ENCODE data around the gene MED10.

DNA sequence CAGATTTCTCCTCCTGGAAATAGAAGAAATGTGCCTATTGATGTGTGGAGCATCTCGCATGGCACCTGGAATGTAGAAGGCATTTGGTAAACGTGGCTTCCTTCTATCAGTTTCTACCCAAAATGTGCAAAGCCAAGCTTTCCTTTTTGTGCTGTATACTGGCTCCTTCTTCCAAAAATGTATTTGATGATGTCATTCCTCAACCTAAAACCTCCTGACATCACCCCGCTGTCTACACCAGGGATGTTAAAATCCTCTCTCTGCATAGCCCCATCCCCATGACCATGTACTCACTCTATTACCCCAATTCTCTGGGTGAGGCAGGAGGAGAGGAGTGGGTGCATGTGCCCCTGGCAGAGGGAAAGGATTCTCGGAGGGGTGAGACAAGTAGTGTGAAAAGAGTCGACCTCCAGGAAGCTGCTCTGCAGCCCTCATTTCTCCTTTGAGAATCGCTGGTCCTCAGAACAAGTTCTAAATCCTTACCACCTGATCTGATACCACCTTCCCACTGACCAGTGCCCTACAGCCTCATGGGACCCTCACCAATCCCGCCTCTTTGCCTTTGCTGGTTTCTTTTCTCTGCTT lies 11.7 kb upstream of the MED10 start:
- TF ChIP-seq NR2C2 (CRISPR knock-in tag; IDR thresholded peaks at IDR 0.05) (no peak), NR2C2 (tag; IDR thresholded peaks at IDR 0.05) (no peak), CTCF (IDR thresholded peaks at IDR 0.05 in 2 of 3, conservative IDR thresholded peaks at IDR 0.05 in 1 of 3; ENCODE audit: insufficient read depth in 2 of 3, low read depth in 1 of 3, low read length in 3 of 3) (no peak), CAMTA2 (CRISPR knock-in tag; conservative IDR thresholded peaks at IDR 0.05) (no peak)

Measured in K562 (cell line).